ENCODE results near the gene TCTA. TPM values are rescaled to one million over a fixed set of nuclear protein-coding genes. Genes with fewer than 3 reads are reported as not detected.
A peak's percentile ranks its signal among the peaks of the same experiment; 100 is the strongest.
"Not testable (repeated sequence)": the region's sequence is repeated elsewhere in the genome, so short reads cannot be mapped to it uniquely, and the experiment has no call there.

TCTA gene, protein sequence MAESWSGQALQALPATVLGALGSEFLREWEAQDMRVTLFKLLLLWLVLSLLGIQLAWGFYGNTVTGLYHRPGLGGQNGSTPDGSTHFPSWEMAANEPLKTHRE
- polyA plus RNA-seq (2013, experiment 1 of 2; ENCODE audit: insufficient read length) = 29.7 TPM
- polyA plus RNA-seq (2013, experiment 2 of 2; ENCODE audit: insufficient read length) = 31.4 TPM

DNA sequence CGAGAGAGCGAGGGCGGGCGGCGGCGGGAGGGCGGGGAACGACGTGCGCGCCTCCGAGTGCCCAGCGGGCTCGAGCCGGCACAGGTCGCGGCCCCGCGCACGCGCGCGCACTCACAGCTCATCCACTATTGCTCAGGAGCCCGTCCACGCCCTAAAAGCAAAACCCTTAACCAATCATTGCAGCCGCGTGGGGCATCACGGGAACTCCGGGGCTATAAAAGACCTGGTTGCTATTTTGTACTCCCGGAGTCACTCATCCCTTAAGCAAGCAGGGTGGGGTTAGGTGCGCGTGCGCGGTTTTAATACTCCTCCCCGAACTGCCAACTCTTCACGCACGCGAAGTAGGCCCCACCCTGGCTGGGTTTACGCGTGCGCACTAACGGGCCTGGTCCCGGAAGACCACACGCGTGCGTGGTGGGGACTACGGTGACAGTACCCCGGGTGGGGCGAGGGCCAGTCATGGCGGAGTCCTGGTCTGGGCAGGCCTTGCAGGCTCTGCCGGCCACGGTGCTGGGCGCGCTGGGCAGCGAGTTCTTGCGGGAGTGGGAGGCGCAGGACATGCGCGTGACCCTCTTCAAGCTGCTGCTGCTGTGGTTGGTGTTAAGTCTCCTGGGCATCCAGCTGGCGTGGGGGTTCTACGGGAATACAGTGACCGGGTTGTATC is at the start of gene TCTA, which contains the start of gene RHOA:
TCTA (plus strand) TSS at position 456 of the 664 bp plus-strand sequence; CDS start at position 460, 4 bp downstream.
RHOA (minus strand) TSS at position 9 of the 664 bp plus-strand sequence. CDS start 36,387 bp downstream, outside the sequence.
- peak; percentile 100 for DNase-seq

- DNase-seq = peak; percentile 71
Observed at GRCh38 chr3:49362561-49362960, 49.7 kb upstream of the TCTA start.

DNA sequence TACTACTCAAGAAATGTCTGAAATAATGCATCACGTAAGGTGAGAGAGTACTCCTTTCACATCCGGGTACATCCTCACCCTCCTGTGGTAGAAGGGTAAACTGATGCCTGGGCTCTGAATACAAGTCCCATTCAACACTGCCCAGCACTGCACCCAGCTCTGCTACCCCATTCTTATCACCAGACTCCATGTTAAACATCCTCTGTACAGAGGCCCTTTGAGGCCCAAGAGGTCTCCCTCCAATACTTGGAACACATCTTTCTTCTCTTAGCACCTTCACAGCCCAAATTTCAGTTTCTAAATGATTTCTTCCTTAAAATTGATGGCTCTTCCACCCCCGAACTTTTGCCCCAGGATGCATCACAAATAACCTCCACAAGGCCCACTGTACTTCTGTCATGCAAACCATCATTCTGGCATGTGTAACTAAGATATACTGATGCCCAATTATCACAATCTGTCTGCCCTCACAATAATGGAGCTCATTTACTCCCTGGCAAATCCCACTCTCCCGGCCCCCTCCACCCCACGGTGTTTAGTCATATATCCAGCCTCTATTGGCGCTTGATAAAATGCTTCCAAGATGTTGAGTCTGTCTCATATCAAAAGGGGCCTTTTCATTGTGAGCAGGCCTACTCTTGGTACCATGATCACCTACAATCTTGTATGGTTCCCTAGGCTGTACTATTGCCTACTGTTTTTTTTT is 41.5 kb upstream of the TCTA start:
- no peak for DNase-seq

GRCh38 chr3:49371946-49372345 is 40.3 kb upstream of the TCTA start:
- DNase-seq = no peak

DNA sequence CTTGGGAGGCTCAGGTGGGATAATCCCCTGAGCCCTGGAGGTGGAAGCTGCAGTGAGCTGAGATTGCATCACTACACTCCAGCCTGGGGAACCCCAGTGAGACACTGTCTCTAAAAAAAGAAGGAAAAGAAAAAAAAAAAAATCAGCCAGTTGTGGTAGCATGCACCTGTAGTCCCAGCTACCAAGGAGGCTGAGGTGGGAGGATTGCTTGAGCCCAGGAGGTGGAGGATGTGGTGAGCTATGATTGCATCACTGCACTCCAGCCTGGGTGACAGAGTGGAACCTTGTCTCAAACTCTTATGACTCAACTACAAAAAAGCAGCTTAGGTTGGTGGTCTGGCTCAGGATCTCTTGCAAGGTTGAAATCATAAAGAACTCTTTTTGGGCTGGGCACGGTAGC is 34.7 kb upstream of the TCTA start:
- DNase-seq = peak; percentile 58

- DNase-seq = peak; percentile 95
Observed at GRCh38 chr3:49378249-49378895, 33.9 kb upstream of the TCTA start.

DNA sequence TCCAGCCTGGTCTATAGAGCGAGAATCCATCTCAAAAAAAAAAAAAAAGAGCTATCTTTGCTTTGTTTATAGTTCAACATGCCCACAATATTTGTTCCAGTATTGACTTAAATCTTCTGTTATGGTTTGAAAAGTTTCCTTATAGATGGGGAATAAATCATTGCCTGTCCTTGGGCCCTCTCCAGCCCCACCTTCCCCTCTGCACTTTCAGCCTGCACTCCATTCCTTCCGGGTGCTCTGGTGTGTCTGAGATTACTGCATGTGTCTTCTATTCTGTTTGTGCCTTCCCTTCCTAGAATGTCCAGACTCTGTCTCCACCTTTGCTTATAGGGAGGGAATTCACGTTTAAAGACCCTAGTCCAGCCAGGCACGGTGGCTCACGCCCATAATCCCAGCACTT is 28.8 kb upstream of the TCTA start:
- DNase-seq = no peak

GRCh38 chr3:49385617-49386016 is 26.6 kb upstream of the TCTA start:
- DNase-seq = no peak

DNA sequence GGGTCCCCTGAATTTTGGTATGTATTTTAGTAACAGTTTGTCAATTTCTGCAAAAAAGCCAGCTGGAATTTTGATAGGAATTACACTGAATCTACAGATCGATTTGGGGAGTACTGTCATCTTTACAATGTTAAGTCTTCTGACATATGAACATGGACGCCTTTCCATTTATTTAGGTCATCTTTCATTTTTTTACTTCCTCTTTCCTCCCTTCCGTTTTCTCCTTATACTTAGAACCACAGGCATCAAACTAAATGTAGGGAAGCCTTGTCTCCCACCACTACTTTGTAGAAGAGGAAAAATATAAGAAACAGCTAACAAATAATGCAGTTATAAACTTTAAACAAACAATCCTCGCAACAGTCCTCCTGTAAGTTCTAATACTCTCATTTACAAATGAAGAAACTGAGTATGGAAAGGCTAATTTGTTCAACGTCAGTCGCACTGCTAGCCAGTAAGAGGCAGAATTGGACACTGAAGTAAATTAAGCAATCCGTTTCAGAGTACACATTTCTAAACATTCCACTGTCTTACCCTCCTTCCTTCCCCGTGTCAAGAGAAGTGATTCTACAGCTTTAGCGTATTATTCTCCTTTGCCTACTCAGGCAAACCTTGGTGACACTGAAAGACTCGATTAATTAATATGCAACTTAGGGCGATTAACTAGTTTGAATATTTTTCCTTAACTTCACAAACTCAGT is 26.0 kb upstream of the TCTA start:
- no peak for DNase-seq

DNA sequence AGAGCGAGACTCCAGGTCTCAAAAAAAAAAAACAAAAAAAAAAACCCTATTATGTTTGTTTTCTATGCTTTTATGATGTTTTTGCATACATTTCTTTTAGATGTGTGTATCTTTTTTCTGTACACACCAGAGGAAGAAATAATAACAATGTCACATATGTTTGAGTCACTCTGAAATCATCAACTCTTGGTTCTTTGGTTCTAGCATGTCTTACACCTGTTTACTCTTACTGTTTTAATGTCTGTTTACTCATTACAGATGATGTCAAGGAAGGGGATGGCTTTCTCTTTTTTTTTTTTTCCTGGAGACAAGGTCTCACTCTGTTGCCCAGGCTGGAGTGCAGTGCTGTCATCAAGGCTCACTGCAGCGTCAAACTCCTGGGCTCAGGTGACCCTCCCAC is 24.5 kb upstream of the TCTA start:
- no peak for DNase-seq

DNA sequence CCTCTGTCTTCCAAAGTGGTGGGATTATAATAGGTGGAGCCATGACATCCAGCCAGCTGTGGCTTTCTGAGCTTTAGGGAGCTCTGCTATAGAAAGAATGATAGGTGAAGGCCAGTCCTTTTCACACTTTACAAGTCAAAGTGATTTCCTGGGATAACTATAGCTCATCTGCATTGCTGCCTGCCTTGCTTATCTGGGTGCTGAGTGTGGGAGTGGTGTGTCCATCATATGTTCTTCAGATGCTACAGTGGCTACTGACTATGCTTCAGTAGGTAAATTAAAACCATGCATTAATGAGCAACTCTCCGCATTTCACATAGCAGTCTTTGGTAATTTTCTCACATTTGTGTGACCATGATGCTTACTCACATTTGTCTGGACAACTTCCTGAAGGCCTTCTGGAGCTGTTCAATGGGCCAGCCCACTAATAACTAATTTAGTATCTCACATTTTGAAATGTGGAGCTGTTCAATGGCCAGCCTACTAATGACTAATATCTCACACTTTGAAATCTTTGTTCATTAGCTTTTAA is 23.9 kb upstream of the TCTA start:
- DNase-seq = no peak

- no peak for DNase-seq
Observed at GRCh38 chr3:49389297-49389696, 22.9 kb upstream of the TCTA start.

DNA sequence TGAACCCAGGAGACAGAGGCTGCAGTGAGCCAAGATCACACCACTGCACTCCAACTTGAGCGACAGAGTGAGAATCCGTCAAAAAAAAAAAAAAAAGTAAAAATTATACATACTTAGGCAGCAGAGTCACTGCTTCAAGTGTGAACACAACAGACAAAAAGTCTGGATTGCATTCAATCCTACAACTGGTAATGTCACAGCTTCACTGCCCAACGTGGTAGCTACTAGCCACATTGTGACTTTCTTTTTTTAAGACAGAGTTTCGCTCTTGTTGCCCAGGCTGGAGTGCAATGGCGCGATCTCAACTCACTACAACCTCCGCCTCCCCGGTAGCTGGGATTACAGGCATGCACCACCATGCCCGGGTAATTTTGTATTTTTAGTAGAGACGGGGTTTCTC is 20.9 kb upstream of the TCTA start:
- DNase-seq = not testable (repeated sequence)

- DNase-seq = peak; percentile 32
Observed at GRCh38 chr3:49397470-49397869, 14.8 kb upstream of the TCTA start.

GRCh38 chr3:49399461-49399860 is 12.8 kb upstream of the TCTA start:
- DNase-seq = no peak

DNA sequence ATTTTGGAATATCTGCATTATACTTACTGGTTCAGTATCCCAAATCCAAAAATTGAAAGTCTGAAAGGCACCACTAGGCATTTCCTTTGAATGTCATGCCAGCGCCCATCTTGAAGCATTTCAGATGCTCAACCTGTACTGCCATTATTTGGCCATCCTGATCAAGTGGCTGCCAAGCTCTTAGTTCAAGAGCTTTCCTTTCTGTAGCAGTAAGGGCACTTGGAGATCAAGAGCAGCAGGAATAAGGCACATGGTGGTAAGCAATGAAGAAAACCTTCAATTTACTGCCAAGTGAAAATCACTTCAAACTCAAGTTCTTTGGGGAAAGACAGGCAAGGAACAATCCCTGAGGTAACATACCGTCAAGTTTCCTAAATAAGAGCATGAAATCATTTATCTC is 10.5 kb upstream of the TCTA start:
- no peak for DNase-seq

- no peak for DNase-seq
Observed at GRCh38 chr3:49403891-49404290, 8.3 kb upstream of the TCTA start.

GRCh38 chr3:49405570-49405969 is 6.7 kb upstream of the TCTA start:
- DNase-seq = not testable (repeated sequence)

- no peak for DNase-seq
Observed at GRCh38 chr3:49406571-49407565, 5.4 kb upstream of the TCTA start.

DNA sequence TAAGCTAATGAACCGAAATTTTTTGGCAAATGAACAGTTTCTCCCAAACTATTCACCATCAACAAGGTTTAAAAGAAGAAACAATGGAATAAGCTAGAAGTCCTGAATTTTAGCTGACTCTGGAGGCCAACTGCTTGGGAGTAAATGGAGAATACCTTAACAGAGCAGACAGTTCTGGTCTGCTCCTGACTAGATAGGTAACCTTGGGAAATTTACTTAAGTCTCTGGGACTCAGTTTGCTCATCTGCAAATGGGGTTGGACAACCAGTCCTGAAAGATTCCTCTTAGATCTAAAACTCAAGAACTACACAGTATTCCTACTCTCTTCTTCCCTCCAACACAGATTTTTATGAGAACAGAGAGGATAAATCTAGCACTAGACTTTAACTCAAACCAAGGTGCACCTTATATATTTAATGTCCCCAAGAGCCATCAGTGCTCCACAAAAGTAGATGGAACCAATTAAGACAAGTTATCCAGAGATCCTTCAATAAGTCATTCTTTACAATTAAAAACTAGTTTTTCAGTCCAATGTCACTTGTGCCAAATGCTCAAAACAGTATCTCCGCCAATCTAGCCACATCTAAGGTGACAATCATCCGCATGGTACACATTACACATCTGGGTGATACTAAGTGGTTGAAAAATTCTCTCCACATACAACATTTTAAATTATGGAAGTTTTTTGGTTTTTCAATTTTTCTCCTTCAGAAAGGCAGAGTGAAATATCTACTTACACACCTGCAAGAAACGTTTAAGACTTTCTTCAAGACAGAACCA is 2.0 kb upstream of the TCTA start:
- DNase-seq = no peak

Measured in fibroblast of skin of scalp (primary cell).